Ascending aorta (tissue), 2 donors: Measurements from ENCODE around the gene GALNT12. TPM values are rescaled to one million over a fixed set of nuclear protein-coding genes. Genes with fewer than 3 reads are reported as not detected.

Experiments used
- DNase-seq, 2 donors: peaks; one replicate each; pipeline ENCODE4 v3.0.0-alpha.2; 2019; ENCODE audit warnings: low spot score in 2 of 2
- H3K27ac ChIP-seq, 2 donors: fragments of 200-600 bp; sonication (generic); one replicate each; pipeline ENCODE4 v1.5.1; 2016 to 2017; ENCODE audit warnings: mild to moderate bottlenecking in 1 of 2
- H3K27me3 ChIP-seq: fragments of 200-600 bp; sonication (generic); one replicate; pipeline ENCODE4 v1.5.1; 2017
- H3K36me3 ChIP-seq, 2 donors: fragments of 200-600 bp; sonication (generic); one replicate each; pipeline ENCODE4 v1.5.1; 2016
- H3K4me1 ChIP-seq, 2 donors: fragments of 200-600 bp; sonication (generic); one replicate each; pipeline ENCODE4 v1.5.1; 2016 to 2017; ENCODE audit warnings: mild to moderate bottlenecking in 1 of 2
- H3K4me3 ChIP-seq, 2 donors: fragments of 200-600 bp; sonication (generic); one replicate each; pipeline ENCODE4 v1.5.1; 2016 to 2017; ENCODE audit warnings: mild to moderate bottlenecking in 1 of 2
- H3K9me3 ChIP-seq, 2 donors: fragments of 200-600 bp; sonication (generic); one replicate each; pipeline ENCODE4 v1.5.1; 2016
- CTCF ChIP-seq, 3 experiments: fragments of 200-600 bp in 2 of 3; fragments of 450-650 bp in 1 of 3; sonication (generic) in 2 of 3; IDR thresholded peaks; one replicate each; pipeline ENCODE4 v1.5.1; 2016 to 2019; ENCODE audit warnings: antibody characterized with exemption in 3 of 3, mild to moderate bottlenecking in 1 of 3, moderate library complexity in 1 of 3
- intact Hi-C: fragments of 100-400 bp; cut with DNase I; formaldehyde crosslinking; loops from one replicate; pipeline ENCODE4 v1.15.1; 2023
- total RNA-seq: library from RNA; depleted of rRNA; stranded (reverse); fragments of >200 nt; gene quantifications from one replicate; pipeline ENCODE4 v1.1.0, GENCODE V29; 2016

Gene GALNT12
- total RNA-seq, 1 donor from 2014 or later = 0.53 TPM

DNA sequence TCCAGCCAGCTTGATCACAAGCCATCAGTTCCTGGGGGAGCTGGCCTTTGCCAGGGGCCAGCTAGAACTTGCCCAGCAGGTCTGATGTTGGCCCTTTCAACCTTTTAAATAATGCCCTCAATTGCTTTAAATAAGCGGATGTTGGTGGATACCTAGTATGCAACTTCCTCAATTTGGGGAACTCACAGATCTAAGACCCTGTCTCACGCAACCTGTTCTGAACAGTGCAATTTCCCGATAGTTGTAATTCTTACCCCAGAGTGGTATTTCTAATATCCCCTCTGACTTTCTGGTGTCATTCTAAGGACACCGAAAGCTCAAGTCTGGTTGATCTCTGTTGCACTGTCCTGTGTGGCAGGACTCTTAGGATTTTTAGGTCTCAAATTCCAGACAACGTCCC, 23.1 kb downstream of the GALNT12 start:
- no peak overlapping the region for H3K4me3 ChIP-seq
- intact Hi-C loops = no loop called here
- no peaks in the 10 kb centered on the region for H3K36me3 ChIP-seq
- H3K27me3 ChIP-seq = no peaks in the 10 kb centered on the region
- no peaks in the 10 kb centered on the region for H3K9me3 ChIP-seq
- DNase-seq = no peak
- TF ChIP-seq CTCF (IDR thresholded peaks at IDR 0.05) = no peak
- no peak overlapping the region for H3K27ac ChIP-seq
- H3K4me1 ChIP-seq = no peaks in the 10 kb centered on the region

DNA sequence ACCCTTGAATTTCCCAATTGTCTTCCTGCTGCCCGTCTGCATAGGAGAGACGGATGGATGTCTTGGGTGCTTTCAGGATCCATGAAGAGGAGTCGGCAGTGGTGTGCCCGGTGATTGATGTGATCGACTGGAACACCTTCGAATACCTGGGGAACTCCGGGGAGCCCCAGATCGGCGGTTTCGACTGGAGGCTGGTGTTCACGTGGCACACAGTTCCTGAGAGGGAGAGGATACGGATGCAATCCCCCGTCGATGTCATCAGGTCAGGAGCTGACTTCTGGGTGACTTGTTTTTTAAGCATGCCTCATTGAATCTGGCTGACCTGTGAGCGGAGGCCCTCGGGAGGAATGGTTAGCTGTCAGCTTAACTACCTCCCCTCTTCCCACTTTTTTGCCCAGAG, 24.2 kb downstream of the GALNT12 start:
- no peaks in the 10 kb centered on the region for H3K9me3 ChIP-seq
- DNase-seq = no peak
- no peak for TF ChIP-seq CTCF (IDR thresholded peaks at IDR 0.05)
- H3K27me3 ChIP-seq = no peaks in the 10 kb centered on the region
- no peaks in the 10 kb centered on the region for H3K36me3 ChIP-seq
- intact Hi-C loops = no loop called here
- no peaks in the 10 kb centered on the region for H3K4me1 ChIP-seq
- no peak overlapping the region for H3K4me3 ChIP-seq
- H3K27ac ChIP-seq = no peak overlapping the region

DNA sequence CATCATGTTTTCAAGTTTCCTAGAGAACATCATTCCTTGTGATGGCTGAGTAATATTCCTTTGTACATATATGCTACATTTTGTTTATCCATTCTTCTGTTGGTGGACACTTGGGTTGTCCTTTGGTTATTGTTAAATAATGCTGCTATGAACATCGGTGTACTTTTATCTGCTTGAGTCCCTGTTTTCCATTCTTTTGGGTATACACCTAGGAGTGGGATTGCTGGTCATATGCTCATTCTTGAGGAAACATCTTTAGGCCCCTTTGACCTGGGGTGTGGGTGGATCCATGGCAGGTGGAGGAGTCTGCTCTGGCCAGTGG, 25.3 kb downstream of the GALNT12 start:
- no peak for TF ChIP-seq CTCF (IDR thresholded peaks at IDR 0.05)
- Histone ChIP-seq H3K4me3 (no peak overlapping the region), H3K4me1 (no peaks in the 10 kb centered on the region), H3K36me3 (no peaks in the 10 kb centered on the region), H3K27ac (no peak overlapping the region), H3K9me3 (no peaks in the 10 kb centered on the region), H3K27me3 (no peaks in the 10 kb centered on the region)
- no peak for DNase-seq
- intact Hi-C loops = no loop called here

DNA sequence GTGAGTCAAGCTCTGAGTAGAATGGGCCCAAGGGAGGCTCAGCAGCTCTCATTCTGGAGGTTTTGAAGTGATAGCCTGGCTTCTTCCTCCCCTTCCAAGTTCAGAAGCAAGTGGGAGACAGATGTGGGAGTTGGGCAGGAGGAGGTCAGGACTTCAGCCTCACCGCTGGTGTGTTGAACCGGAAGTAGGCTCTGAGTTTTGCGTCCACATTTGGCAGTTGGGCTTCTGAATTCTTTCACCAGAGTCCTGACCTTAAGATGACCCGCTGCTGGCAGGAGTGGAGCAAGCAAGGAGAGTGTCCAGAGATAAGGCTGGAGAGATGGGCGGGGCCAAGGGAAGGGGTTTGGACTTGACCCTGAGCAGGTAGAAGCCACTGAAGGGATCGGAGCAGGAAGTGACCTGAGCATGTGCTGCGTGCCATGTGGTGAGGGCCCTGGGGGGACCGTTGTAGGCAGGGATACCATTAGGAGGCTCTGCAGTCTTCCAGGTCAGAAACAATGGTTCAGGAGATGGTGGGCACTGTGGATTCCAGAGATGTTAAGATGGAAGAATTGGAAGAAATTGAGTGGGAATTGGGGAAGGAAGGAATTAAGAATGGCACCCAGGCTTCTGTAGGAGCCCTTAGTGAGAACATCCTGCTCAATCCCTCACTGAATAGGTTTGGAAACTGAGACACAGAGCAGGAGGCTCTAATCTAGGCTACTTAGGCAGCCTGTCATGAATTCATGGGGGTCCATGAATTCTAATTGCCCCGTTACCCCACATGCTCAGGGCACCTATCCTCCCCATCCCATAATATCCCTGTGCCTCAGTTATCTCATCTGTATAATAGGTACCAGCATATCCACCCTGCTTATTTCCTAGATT, 25.9 kb downstream of the GALNT12 start:
- DNase-seq = no peak
- Histone ChIP-seq H3K4me1 (no peaks in the 10 kb centered on the region), H3K4me3 (no peak overlapping the region), H3K36me3 (no peaks in the 10 kb centered on the region), H3K9me3 (no peaks in the 10 kb centered on the region), H3K27me3 (no peaks in the 10 kb centered on the region), H3K27ac (no peak overlapping the region)
- intact Hi-C loops = no loop called here
- no peak for TF ChIP-seq CTCF (IDR thresholded peaks at IDR 0.05)

GRCh38 chr9:98834386-98834785, 26.9 kb downstream of the GALNT12 start:
- intact Hi-C loops = no loop called here
- Histone ChIP-seq H3K36me3 (no peaks in the 10 kb centered on the region), H3K4me1 (no peaks in the 10 kb centered on the region), H3K27ac (no peak overlapping the region), H3K27me3 (no peaks in the 10 kb centered on the region), H3K9me3 (no peaks in the 10 kb centered on the region), H3K4me3 (no peak overlapping the region)
- TF ChIP-seq CTCF (IDR thresholded peaks at IDR 0.05) = no peak
- no peak for DNase-seq
